ENCODE measurements around the gene USHBP1.

The USHBP1 gene

DNA sequence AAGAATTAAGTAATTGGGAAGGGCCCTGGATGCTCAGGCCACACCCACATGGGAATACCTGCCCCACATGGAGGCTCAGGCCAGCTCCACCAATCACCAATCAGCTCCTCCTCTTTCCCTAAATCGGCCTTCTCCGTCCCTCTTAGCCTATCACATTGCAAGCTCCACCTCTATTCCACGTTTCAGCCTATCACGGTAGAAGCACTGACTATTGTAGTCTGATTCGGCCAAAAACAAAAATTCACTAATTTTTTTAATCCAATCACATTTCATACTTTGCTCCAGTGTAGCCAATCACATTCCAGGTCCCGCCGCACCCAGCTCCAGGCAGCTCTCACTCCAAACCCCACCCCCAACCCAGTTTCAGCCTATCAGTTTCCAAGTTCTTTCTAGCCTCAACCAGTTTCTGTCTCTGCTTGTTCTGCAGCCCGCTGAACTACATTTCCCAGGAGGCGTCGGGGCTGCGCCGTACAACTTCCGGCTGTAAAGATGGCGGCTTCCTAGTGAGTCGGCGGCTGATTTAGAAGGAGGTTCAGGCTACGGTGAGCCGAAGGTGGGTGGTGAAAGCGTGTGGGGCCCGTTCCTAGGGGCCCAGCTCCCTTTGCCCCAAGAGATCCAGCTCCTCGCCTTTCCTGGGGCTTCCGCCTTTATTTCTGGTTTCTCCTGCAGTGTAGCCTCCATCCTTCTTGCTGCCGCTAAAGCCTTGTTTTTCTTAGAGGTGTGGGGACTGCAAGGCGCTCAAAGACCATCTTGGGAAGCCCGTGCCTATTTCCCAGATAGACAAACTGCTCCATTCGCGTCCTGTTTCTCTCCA, 2.6 kb upstream of the USHBP1 start, which contains the start of gene BABAM1:
BABAM1 (plus strand) TSS at position 469 of the 814 bp plus-strand sequence. CDS start 1,364 bp downstream, outside the sequence.
- TF ChIP-seq, protein P1, sequence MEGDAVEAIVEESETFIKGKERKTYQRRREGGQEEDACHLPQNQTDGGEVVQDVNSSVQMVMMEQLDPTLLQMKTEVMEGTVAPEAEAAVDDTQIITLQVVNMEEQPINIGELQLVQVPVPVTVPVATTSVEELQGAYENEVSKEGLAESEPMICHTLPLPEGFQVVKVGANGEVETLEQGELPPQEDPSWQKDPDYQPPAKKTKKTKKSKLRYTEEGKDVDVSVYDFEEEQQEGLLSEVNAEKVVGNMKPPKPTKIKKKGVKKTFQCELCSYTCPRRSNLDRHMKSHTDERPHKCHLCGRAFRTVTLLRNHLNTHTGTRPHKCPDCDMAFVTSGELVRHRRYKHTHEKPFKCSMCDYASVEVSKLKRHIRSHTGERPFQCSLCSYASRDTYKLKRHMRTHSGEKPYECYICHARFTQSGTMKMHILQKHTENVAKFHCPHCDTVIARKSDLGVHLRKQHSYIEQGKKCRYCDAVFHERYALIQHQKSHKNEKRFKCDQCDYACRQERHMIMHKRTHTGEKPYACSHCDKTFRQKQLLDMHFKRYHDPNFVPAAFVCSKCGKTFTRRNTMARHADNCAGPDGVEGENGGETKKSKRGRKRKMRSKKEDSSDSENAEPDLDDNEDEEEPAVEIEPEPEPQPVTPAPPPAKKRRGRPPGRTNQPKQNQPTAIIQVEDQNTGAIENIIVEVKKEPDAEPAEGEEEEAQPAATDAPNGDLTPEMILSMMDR (IDR thresholded peaks at IDR 0.05; ENCODE audit: borderline replicate concordance, insufficient read depth, low read depth, low read length): no peak
- peak within 1 kb of the TSS; percentile 71 for H3K4me3 ChIP-seq (ENCODE audit: low read depth, low read length)

DNA sequence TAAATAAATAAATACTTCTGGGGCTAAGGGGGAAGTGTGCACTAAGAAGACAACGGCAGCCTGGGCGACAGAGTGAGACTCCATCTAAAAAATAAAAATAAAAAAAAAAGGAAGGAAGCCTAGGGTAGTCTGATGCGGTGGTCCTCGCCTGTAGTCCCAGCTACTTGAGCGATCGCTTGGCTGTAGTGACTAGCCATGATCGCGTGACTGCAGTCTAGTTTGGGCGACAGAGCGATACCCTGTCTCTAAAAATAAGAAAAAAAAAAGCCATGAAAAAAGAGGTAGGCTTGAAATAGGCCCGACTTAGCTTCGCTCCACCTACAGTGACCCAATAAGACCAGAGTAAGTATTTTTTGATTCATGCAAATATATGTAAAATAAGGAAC, 2.0 kb upstream of the USHBP1 start:
- H3K4me3 ChIP-seq (ENCODE audit: low read depth, low read length): peak overlapping the region; percentile 24
- TF ChIP-seq, protein P1 (IDR thresholded peaks at IDR 0.05; ENCODE audit: borderline replicate concordance, insufficient read depth, low read depth, low read length): no peak

DNA sequence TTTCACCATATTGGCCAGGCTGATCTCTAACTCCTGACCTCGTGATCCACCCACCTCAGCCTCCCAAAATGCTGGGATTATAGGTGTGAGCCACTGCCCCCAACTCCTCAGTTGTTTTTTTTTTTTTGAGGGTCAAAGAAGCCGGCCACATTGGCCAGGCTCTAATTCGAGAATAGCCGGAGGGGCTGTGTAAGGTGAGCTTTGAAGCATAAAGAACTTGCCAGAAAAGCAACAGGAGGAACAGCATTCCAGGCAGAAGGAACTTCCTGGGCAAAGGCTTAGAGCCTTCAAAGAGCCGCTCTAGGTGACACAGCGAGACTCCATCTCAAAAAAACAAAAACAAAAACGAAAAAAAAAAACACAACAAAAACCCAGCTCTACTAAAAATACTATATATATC, 1.5 kb upstream of the USHBP1 start:
- TF ChIP-seq, protein P1 (IDR thresholded peaks at IDR 0.05; ENCODE audit: borderline replicate concordance, insufficient read depth, low read depth, low read length): no peak
- H3K4me3 ChIP-seq (ENCODE audit: low read depth, low read length): no peak overlapping the region

DNA sequence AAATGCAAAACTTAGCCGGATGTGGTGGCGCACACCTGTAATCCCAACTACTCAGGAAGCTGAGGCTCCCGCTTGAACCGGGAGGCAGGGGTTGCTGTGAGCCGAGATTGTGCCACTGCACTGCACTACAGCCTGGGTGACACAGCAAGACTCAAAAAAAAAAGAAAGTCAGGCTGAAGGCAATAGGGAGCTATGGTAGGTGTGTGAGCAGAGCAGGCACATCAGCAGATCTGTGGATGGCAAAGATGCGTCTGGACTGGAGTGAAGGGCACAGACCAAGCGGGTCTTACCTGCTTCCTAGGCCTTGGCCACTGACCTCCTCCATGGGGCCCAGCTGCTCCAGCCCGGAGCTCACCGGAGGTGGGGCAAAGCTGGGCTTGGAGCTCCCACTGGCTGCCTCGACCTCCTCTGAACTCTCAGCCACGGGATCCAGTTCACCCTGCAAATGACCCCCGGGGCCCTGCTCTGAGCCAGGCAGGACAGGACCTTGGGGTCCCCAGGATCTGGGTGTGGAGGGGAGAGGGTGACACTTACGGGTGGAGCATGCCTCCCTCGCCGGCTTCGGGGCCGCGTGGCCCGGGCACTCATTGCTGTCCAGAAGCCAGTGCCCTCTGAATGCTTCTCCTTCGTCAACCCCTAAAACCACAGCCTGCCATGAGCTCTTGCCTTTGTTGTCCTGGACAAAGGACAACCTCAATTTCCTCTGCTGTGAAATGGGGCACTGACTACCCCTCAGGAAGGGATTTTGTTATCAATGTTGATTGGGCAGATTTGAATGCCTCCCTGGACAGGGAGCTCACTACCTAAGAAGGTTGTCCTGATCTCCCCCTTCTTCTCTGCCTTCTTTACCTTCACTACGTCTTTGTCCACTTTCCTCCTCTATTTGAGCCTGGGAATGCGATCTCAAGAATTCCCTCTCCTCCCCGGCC, 569 bp downstream of the USHBP1 start:
- TF ChIP-seq, protein P1 (IDR thresholded peaks at IDR 0.05; ENCODE audit: borderline replicate concordance, insufficient read depth, low read depth, low read length): no peak

GRCh38 chr19:17262557-17262956, 2.0 kb downstream of the USHBP1 start:
- TF ChIP-seq, protein P1 (IDR thresholded peaks at IDR 0.05; ENCODE audit: borderline replicate concordance, insufficient read depth, low read depth, low read length): no peak
- no peak overlapping the region for H3K4me3 ChIP-seq (ENCODE audit: low read depth, low read length)

More for the DNA sequence above, 569 bp downstream of the USHBP1 start:
- no peak overlapping the region for H3K4me3 ChIP-seq (ENCODE audit: low read depth, low read length)

DNA sequence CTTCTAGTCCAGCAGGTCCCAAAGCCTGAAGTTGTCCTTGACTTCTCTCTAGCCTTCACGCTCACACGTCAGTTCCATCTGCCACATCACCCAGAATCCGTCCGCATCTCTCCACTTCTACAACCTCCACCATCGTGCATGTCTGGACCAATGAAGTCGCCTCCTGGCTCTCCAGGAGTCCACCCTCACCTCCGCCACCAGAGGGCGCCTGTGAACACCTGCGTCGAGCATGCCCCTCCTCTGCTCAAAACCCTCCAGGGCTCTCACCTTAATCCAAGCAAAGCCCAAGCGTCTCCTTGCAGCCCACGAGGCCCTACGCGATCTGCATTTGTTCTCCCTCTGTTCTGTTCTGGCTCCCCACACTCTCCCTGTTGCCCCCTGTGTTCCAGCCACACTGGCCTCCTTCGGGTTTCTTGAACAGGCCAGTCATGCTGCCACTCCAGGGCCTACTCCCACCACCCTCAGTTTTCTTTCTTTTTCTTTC, 3.7 kb downstream of the USHBP1 start:
- TF ChIP-seq, protein P1 (IDR thresholded peaks at IDR 0.05; ENCODE audit: borderline replicate concordance, insufficient read depth, low read depth, low read length): peak; percentile 96
- H3K4me3 ChIP-seq (ENCODE audit: low read depth, low read length): no peak overlapping the region

All from GM12875 (cell line).